Mucosa of rectum (tissue), 2 donors: ENCODE measurements around the gene MARS1.
"Not testable (repeated sequence)": the region's sequence is repeated elsewhere in the genome, so short reads cannot be mapped to it uniquely, and the experiment has no call there.

Source experiments
- H3K27ac ChIP-seq, 2 donors: one replicate each; pipeline ENCODE4 v1.7.0; 2013; ENCODE audit warnings: inconsistent platforms in 2 of 2, low read depth in 2 of 2, low read length in 2 of 2
- H3K27me3 ChIP-seq, 2 donors: one replicate each; pipeline ENCODE4 v1.7.0; 2013; ENCODE audit warnings: low read length in 2 of 2; ENCODE audit not compliant: control insufficient read depth in 2 of 2, insufficient read depth in 2 of 2
- H3K36me3 ChIP-seq, 2 donors: one replicate each; pipeline ENCODE4 v1.7.0; 2013; ENCODE audit warnings: low read length in 2 of 2; ENCODE audit not compliant: control insufficient read depth in 2 of 2, insufficient read depth in 2 of 2
- H3K4me1 ChIP-seq, 2 donors: one replicate each; pipeline ENCODE4 v1.7.0; 2013; ENCODE audit warnings: low read length in 2 of 2, mild to moderate bottlenecking in 1 of 2; ENCODE audit not compliant: control insufficient read depth in 2 of 2, insufficient read depth in 2 of 2
- H3K4me3 ChIP-seq, 2 donors: one replicate each; pipeline ENCODE4 v1.7.0; 2013; ENCODE audit warnings: low read length in 2 of 2
- H3K9ac ChIP-seq, 2 donors: one replicate each; pipeline ENCODE4 v1.7.0; 2013; ENCODE audit warnings: low read length in 2 of 2, low read depth in 1 of 2, mild to moderate bottlenecking in 1 of 2
- H3K9me3 ChIP-seq, 2 donors: one replicate each; pipeline ENCODE4 v1.7.0; 2013; ENCODE audit warnings: low read length in 2 of 2; ENCODE audit not compliant: control insufficient read depth in 2 of 2
- donor health status: healthy.
- donor health status: Normal muscosa, but diverticular disease.

Gene MARS1

DNA sequence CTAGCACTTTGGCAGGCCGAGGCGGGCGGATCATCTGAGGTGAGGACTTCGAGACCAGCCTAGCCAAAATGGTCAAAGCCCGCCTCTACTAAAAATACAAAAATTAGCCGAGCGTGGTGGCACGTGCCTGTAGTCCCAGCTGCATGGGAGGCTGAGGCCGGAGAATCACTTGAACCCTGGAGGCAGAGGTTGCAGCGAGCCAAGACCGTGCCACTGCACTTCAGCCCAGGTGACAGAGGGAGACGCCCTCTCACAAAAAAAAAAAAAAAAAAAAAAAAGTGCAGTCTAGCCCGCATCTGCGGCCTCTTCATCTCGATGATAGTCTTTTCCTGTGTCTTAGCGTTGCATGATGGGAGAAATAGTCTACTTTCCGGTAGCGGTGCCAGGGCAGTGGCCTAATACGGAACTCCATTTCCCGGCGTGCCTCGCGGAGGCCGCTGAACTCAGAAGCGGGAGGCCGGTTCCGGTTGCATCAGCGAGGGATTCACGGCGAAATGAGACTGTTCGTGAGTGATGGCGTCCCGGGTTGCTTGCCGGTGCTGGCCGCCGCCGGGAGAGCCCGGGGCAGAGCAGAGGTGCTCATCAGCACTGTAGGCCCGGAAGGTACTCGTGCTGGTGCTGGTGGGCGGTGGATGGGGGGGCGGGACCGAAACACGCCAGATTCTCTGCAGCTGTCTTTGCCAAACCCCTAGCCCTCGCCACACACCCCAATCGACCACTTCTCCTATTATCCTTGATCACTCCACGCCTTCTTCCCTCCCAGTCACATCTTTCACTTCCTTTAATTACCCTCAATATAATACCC, at the start of gene MARS1:
Gene MARS1 (plus strand): TSS at position 472 of the 805 bp plus-strand sequence. CDS start 23 bp downstream, at position 495.
- H3K4me1 ChIP-seq = peaks cover 16 to 18% of the 10 kb centered on the region in 2 donors
- peak within 1 kb of the TSS; percentile 94 to 95 for H3K9ac ChIP-seq
- peak within 1 kb of the TSS; percentile 97 to 99 for H3K4me3 ChIP-seq
- no peaks in the 10 kb centered on the region for H3K9me3 ChIP-seq
- peak within 1 kb of the TSS; percentile 75 to 86 for H3K27ac ChIP-seq
- H3K36me3 ChIP-seq = peaks cover 22 to 25% of the 10 kb centered on the region in 2 donors
- H3K27me3 ChIP-seq = peaks cover 0 to 2% of the 10 kb centered on the region in 2 donors

- no peaks in the 10 kb centered on the region for H3K36me3 ChIP-seq
- no peaks in the 10 kb centered on the region for H3K9me3 ChIP-seq
- H3K27ac ChIP-seq = no peak overlapping the region
- H3K27me3 ChIP-seq = no peaks in the 10 kb centered on the region
- no peaks in the 10 kb centered on the region for H3K4me1 ChIP-seq
- no peak overlapping the region for H3K9ac ChIP-seq
- no peak overlapping the region for H3K4me3 ChIP-seq
Observed at GRCh38 chr12:57438400-57438799, 49.5 kb upstream of the MARS1 start.

- no peaks in the 10 kb centered on the region for H3K4me1 ChIP-seq
- no peaks in the 10 kb centered on the region for H3K9me3 ChIP-seq
Observed at GRCh38 chr12:57439762-57440266, 48.1 kb upstream of the MARS1 start.

GRCh38 chr12:57441393-57441792, 46.5 kb upstream of the MARS1 start:
- not testable (repeated sequence) for H3K9ac ChIP-seq, H3K27ac ChIP-seq, H3K36me3 ChIP-seq, H3K9me3 ChIP-seq, H3K4me1 ChIP-seq, H3K4me3 ChIP-seq, H3K27me3 ChIP-seq

More at GRCh38 chr12:57439762-57440266, 48.1 kb upstream of the MARS1 start:
- Histone ChIP-seq H3K27ac (no peak overlapping the region), H3K9ac (no peak overlapping the region), H3K27me3 (no peaks in the 10 kb centered on the region), H3K36me3 (no peaks in the 10 kb centered on the region), H3K4me3 (no peak overlapping the region)

DNA sequence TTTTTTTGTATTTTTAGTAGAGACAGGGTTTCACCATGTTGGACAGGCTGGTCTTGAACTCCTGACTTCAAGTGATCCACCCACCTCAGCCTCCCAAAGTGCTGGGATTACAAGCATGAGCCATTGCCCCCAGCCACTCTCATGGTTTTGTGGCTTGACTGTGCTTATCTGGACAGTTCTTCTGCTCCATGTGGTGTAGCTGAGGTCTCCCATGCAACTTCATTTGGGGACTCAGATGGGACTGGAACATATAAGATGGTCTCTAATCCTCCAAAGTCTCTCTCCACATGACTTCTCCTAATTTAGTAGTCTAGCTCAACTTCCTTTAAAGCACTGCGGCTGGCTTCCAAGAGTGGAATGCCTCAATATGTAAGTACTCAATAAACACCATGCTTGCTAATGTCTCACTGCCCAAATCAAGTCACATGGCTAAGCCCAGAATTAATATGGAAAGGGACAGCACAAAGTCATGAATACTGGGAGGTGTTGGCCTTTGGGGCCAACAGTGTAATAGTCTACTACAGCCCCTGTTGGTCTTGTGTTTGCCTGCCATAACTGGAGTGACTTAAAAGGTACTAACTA, 45.9 kb upstream of the MARS1 start:
- Histone ChIP-seq H3K9me3 (no peaks in the 10 kb centered on the region), H3K27me3 (no peaks in the 10 kb centered on the region), H3K9ac (no peak overlapping the region), H3K27ac (no peak overlapping the region), H3K36me3 (no peaks in the 10 kb centered on the region), H3K4me1 (no peaks in the 10 kb centered on the region), H3K4me3 (no peak overlapping the region)

- H3K4me1 ChIP-seq, H3K36me3 ChIP-seq, H3K9me3 ChIP-seq, H3K27me3 ChIP-seq, H3K4me3 ChIP-seq, H3K27ac ChIP-seq, H3K9ac ChIP-seq: not testable (repeated sequence)
Observed at GRCh38 chr12:57444337-57444736, 43.5 kb upstream of the MARS1 start.

GRCh38 chr12:57444744-57445143, 43.1 kb upstream of the MARS1 start:
- Histone ChIP-seq H3K9me3 (no peaks in the 10 kb centered on the region), H3K4me3 (no peak overlapping the region), H3K4me1 (no peaks in the 10 kb centered on the region), H3K36me3 (no peaks in the 10 kb centered on the region), H3K27ac (no peak overlapping the region), H3K9ac (no peak overlapping the region), H3K27me3 (no peaks in the 10 kb centered on the region)

DNA sequence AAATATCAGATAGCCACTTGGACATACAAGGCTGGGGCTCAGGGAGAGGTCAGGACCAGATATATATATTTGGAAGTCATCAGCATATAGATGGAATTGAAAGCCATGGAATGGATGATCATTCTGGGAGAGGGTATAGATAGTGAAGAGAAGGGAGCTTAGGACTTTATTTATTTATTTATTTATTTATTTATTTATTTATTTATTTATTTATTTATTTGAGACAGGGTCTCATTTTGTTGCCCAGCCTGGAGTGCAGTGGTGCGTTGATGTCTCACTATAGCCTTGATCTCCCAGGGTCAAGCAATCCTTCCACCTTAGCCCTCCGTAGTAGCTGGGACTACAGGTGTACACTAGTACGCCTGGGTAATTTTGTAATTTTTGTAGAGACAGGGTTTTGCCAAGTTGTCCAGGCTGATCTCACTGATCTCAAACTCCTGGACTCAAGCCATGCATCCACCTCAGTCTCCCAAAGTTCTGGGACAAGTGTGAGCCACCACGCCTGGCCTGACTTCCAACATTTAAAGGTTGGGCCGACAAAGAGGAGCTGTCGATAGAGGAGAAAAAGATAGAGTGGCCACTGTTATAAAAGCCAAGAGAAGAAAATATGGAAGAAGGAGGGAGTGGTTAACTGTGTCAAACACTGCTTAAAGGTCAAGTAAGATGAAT, 41.4 kb upstream of the MARS1 start:
- Histone ChIP-seq H3K4me3 (no peak overlapping the region), H3K9ac (no peak overlapping the region), H3K9me3 (no peaks in the 10 kb centered on the region), H3K27me3 (no peaks in the 10 kb centered on the region), H3K27ac (no peak overlapping the region), H3K36me3 (no peaks in the 10 kb centered on the region), H3K4me1 (no peaks in the 10 kb centered on the region)

GRCh38 chr12:57448669-57449068, 39.2 kb upstream of the MARS1 start:
- Histone ChIP-seq H3K4me3 (no peak overlapping the region), H3K9me3 (no peaks in the 10 kb centered on the region), H3K27ac (no peak overlapping the region), H3K4me1 (peaks cover 0 to 2% of the 10 kb centered on the region in 2 donors), H3K27me3 (no peaks in the 10 kb centered on the region), H3K36me3 (no peaks in the 10 kb centered on the region), H3K9ac (no peak overlapping the region)

GRCh38 chr12:57449375-57449774, 38.5 kb upstream of the MARS1 start:
- Histone ChIP-seq H3K27ac (no peak overlapping the region), H3K9me3 (no peaks in the 10 kb centered on the region), H3K9ac (no peak overlapping the region), H3K4me3 (no peak overlapping the region), H3K4me1 (peaks cover 0 to 2% of the 10 kb centered on the region in 2 donors), H3K27me3 (no peaks in the 10 kb centered on the region), H3K36me3 (no peaks in the 10 kb centered on the region)
